Adrenal gland (tissue), 5 donors: ENCODE data around the gene TMEM167B.

Source experiments
- POLR2A ChIP-seq, 2 donors: fragments of 450-650 bp; IDR thresholded peaks; one replicate each; pipeline ENCODE4 v1.6.1; 2017; ENCODE audit warnings: antibody characterized with exemption in 2 of 2, mild to moderate bottlenecking in 2 of 2, moderate library complexity in 1 of 2
- TF ChIP-seq, protein P1 (sequence below), 6 experiments: fragments of 450-650 bp in 4 of 6; fragments of 200-600 bp in 2 of 6; sonication (generic) in 1 of 6; IDR thresholded peaks; 1 replicate in 5 of 6; 2 replicates in 1 of 6; pipeline versions ENCODE4 v1.5.1 to v1.8.0; 2016 to 2021; ENCODE audit warnings: antibody characterized with exemption in 6 of 6, mild to moderate bottlenecking in 2 of 6, moderate library complexity in 1 of 6
- donor health status: DM: no; HTN: no; CAD: no.

- TF ChIP-seq, protein P1, sequence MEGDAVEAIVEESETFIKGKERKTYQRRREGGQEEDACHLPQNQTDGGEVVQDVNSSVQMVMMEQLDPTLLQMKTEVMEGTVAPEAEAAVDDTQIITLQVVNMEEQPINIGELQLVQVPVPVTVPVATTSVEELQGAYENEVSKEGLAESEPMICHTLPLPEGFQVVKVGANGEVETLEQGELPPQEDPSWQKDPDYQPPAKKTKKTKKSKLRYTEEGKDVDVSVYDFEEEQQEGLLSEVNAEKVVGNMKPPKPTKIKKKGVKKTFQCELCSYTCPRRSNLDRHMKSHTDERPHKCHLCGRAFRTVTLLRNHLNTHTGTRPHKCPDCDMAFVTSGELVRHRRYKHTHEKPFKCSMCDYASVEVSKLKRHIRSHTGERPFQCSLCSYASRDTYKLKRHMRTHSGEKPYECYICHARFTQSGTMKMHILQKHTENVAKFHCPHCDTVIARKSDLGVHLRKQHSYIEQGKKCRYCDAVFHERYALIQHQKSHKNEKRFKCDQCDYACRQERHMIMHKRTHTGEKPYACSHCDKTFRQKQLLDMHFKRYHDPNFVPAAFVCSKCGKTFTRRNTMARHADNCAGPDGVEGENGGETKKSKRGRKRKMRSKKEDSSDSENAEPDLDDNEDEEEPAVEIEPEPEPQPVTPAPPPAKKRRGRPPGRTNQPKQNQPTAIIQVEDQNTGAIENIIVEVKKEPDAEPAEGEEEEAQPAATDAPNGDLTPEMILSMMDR (IDR thresholded peaks at IDR 0.05) = peak; percentile 66 to 90 (median 82)
- TF ChIP-seq POLR2A (IDR thresholded peaks at IDR 0.05) = peak; percentile 95 to 97
These were observed 9.6 kb downstream of the TMEM167B start for GRCh38 chr1:109099938-109100773.
